GM23248 (cell line): ENCODE data around the gene ESR2. TPM values are rescaled to one million over a fixed set of nuclear protein-coding genes. Genes with fewer than 3 reads are reported as not detected.
A peak's percentile ranks its signal among the peaks of the same experiment; 100 is the strongest.

Experiments used
- DNase-seq: peaks from one replicate; pipeline ENCODE4 v3.0.0-alpha.2; 2015
- H2AFZ ChIP-seq: fragments of 200-600 bp; sonication (generic); 2 replicates; pipeline ENCODE4 v1.6.1; 2016; ENCODE audit warnings: antibody characterized with exemption
- H3F3A ChIP-seq: fragments of 200-600 bp; sonication (generic); 2 replicates; pipeline ENCODE4 v1.6.1; 2016; ENCODE audit warnings: mild to moderate bottlenecking, antibody characterized with exemption, mixed run types; ENCODE audit not compliant: insufficient read depth
- H3K27ac ChIP-seq: fragments of 200-600 bp; sonication (generic); 2 replicates; pipeline ENCODE4 v1.5.1; 2016; ENCODE audit warnings: mild to moderate bottlenecking
- H3K27me3 ChIP-seq: fragments of 200-600 bp; sonication (generic); replicated peaks from 2 replicates; pipeline ENCODE4 v1.6.1; 2016; ENCODE audit warnings: mild to moderate bottlenecking; ENCODE audit not compliant: insufficient read depth
- H3K36me3 ChIP-seq: fragments of 200-600 bp; sonication (generic); 2 replicates; pipeline ENCODE4 v1.6.1; 2016; ENCODE audit warnings: low read depth, mild to moderate bottlenecking
- H3K4me1 ChIP-seq: fragments of 200-600 bp; sonication (generic); 2 replicates; pipeline ENCODE4 v1.6.1; 2016; ENCODE audit warnings: mild to moderate bottlenecking; ENCODE audit not compliant: insufficient read depth
- H3K4me2 ChIP-seq: fragments of 200-600 bp; sonication (generic); one replicate; pipeline ENCODE4 v1.6.1; 2016; ENCODE audit warnings: mild to moderate bottlenecking; ENCODE audit not compliant: unreplicated experiment
- H3K4me3 ChIP-seq: fragments of 200-600 bp; sonication (generic); 2 replicates; pipeline ENCODE4 v1.5.1; 2016; ENCODE audit warnings: mild to moderate bottlenecking
- H3K79me2 ChIP-seq: fragments of 200-600 bp; sonication (generic); 2 replicates; pipeline ENCODE4 v1.6.1; 2016; ENCODE audit warnings: mild to moderate bottlenecking; ENCODE audit not compliant: insufficient read depth
- H3K9ac ChIP-seq: fragments of 200-600 bp; sonication (generic); 2 replicates; pipeline ENCODE4 v1.6.1; 2016; ENCODE audit warnings: mild to moderate bottlenecking
- H3K9me2 ChIP-seq: fragments of 200-600 bp; sonication (generic); 2 replicates; pipeline ENCODE4 v1.6.1; 2016; ENCODE audit warnings: mixed run types, mild to moderate bottlenecking, moderate library complexity; ENCODE audit not compliant: insufficient read depth
- H3K9me3 ChIP-seq: fragments of 200-600 bp; sonication (generic); one replicate; pipeline ENCODE4 v1.6.1; 2017; ENCODE audit warnings: low read depth
- H4K20me1 ChIP-seq: fragments of 200-600 bp; sonication (generic); 2 replicates; pipeline ENCODE4 v1.6.0; 2016; ENCODE audit not compliant: insufficient read depth
- EZH2 ChIP-seq: fragments of 200-600 bp; sonication (generic); IDR thresholded peaks from 2 replicates; pipeline ENCODE4 v1.6.1; 2018; ENCODE audit warnings: antibody characterized with exemption, mild to moderate bottlenecking; ENCODE audit not compliant: insufficient read depth, poor library complexity, severe bottlenecking
- EZH2phosphoT487 ChIP-seq: fragments of 200-600 bp; sonication (generic); IDR thresholded peaks from 2 replicates; pipeline ENCODE4 v1.6.1; 2018; ENCODE audit warnings: antibody characterized with exemption, moderate library complexity, mild to moderate bottlenecking, low read depth; ENCODE audit not compliant: insufficient read depth
- WGBS, 2 experiments: methylation state at CpG; one replicate each; pipeline ENCODE4 v1.1.6; 2015 to 2017; ENCODE audit warnings: low lambda C conversion rate in 2 of 2, low coverage in 1 of 2; ENCODE audit errors: missing lambda C conversion rate in 2 of 2; 5-methylcytosine and 5-hydroxymethylcytosine counted together
- in situ Hi-C: fragments of 300-500 bp; cut with MboI; formaldehyde crosslinking; loops from 2 replicates; pipeline ENCODE4 v1.15.0; 2020
- polyA plus RNA-seq: library from polyadenylated mRNA; unstranded; fragments of >200 nt; fragmentation: Nextera tagmentation; extraction: Ambion mirVana; gene quantifications from 2 replicates; pipeline ENCODE4 v1.2.1, GENCODE V29; 2016
- total RNA-seq: library from RNA; depleted of rRNA; stranded (reverse); fragments of >200 nt; shearing (Covaris generic); gene quantifications from 2 replicates; pipeline ENCODE4 v1.2.3, GENCODE V29; 2014; rRNA removed

The ESR2 gene
- total RNA-seq: not detected in 2 replicates
- polyA plus RNA-seq: not detected in 2 replicates

GRCh38 chr14:64293976-64294671 is at the start of gene ESR2:
Gene ESR2 (minus strand): TSS chr14:64294371. CDS start chr14:64282985, 11,386 bp downstream.
- Histone ChIP-seq H3K4me2 (peak within 1 kb of the TSS; percentile 75), H3K4me1 (peaks cover 12% of the 10 kb centered on the region), H3K4me3 (peak within 1 kb of the TSS; percentile 65), H3K27ac (no peak within 1 kb of the TSS), H3F3A (no peaks in the 10 kb centered on the region), H3K9ac (no peak within 1 kb of the TSS), H2AFZ (peak within 1 kb of the TSS; percentile 58; the same call in 1 of the 2 replicates), H4K20me1 (no peaks in the 10 kb centered on the region), H3K9me3 (no peaks in the 10 kb centered on the region), H3K9me2 (no peaks in the 10 kb centered on the region), H3K79me2 (no peaks in the 10 kb centered on the region), H3K27me3 (peaks cover 60% of the 10 kb centered on the region), H3K36me3 (no peaks in the 10 kb centered on the region)
- DNase-seq: peak; percentile 57
- in situ Hi-C loops: loop anchor here (10.0 kb wide), 1 partner anchor 269 kb away; no protein-coding TSS in a partner anchor
- TF ChIP-seq EZH2 (peak; percentile 82), EZH2phosphoT487 (peak; percentile 52; the same call in 1 of the 2 replicates)
- 2% methylated on average over 49 of the region's 49 CpGs for WGBS, 2 experiments

- no peaks in the 10 kb centered on the region for H3K27me3 ChIP-seq
- H4K20me1 ChIP-seq: no peaks in the 10 kb centered on the region
- H3F3A ChIP-seq: no peaks in the 10 kb centered on the region
- 91 to 93% methylated on average over 8 of the region's 8 CpGs for WGBS, 2 experiments
- H3K9me3 ChIP-seq: no peaks in the 10 kb centered on the region
- no peaks in the 10 kb centered on the region for H3K36me3 ChIP-seq
- no peak overlapping the region for H2AFZ ChIP-seq
- no peak overlapping the region for H3K4me3 ChIP-seq
- in situ Hi-C loops: loop anchor here (10.0 kb wide), 1 partner anchor 134 kb away; no protein-coding TSS in a partner anchor
- H3K9me2 ChIP-seq: no peaks in the 10 kb centered on the region
- no peaks in the 10 kb centered on the region; the same call in 1 of the 2 replicates for H3K4me1 ChIP-seq
- TF ChIP-seq EZH2 (no peak), EZH2phosphoT487 (no peak)
- no peak overlapping the region for H3K9ac ChIP-seq
- no peaks in the 10 kb centered on the region for H3K79me2 ChIP-seq
- DNase-seq: peak; percentile 31
- H3K27ac ChIP-seq: no peak overlapping the region
- no peak overlapping the region for H3K4me2 ChIP-seq
These were observed 46.5 kb upstream of the ESR2 start for GRCh38 chr14:64340560-64341196.

GRCh38 chr14:64338616-64339316 is 44.6 kb upstream of the ESR2 start:
- H3K9me2 ChIP-seq: no peaks in the 10 kb centered on the region
- peak overlapping the region; percentile 90 for H3K4me3 ChIP-seq
- 2 to 3% methylated on average over 34 to 40 of the region's 49 CpGs for WGBS, 2 experiments
- peak overlapping the region; percentile 83 for H3K9ac ChIP-seq
- H3K27ac ChIP-seq: peak overlapping the region; percentile 30; the same call in 1 of the 2 replicates
- no peaks in the 10 kb centered on the region for H3K4me1 ChIP-seq
- peak overlapping the region; percentile 88 for H3K4me2 ChIP-seq
- DNase-seq: peak; percentile 96
- no peaks in the 10 kb centered on the region for H3K79me2 ChIP-seq
- in situ Hi-C loops: no loop called here
- H3F3A ChIP-seq: no peaks in the 10 kb centered on the region
- no peaks in the 10 kb centered on the region for H4K20me1 ChIP-seq
- H3K36me3 ChIP-seq: no peaks in the 10 kb centered on the region
- no peaks in the 10 kb centered on the region for H3K27me3 ChIP-seq
- no peak for TF ChIP-seq EZH2
- peak overlapping the region; percentile 97 for H2AFZ ChIP-seq
- no peaks in the 10 kb centered on the region for H3K9me3 ChIP-seq

- Histone ChIP-seq H3F3A (no peaks in the 10 kb centered on the region), H3K27ac (peak overlapping the region; percentile 45), H2AFZ (peak overlapping the region; percentile 99), H3K9me3 (no peaks in the 10 kb centered on the region), H3K4me2 (peak overlapping the region; percentile 86), H3K79me2 (no peaks in the 10 kb centered on the region), H3K27me3 (no peaks in the 10 kb centered on the region), H3K9me2 (no peaks in the 10 kb centered on the region), H3K4me1 (no peaks in the 10 kb centered on the region), H3K9ac (peak overlapping the region; percentile 83), H3K36me3 (no peaks in the 10 kb centered on the region), H3K4me3 (peak overlapping the region; percentile 90), H4K20me1 (no peaks in the 10 kb centered on the region)
- TF ChIP-seq EZH2phosphoT487 (no peak), EZH2 (no peak)
- WGBS, 2 experiments: 3 to 5% methylated on average over 35 to 46 of the region's 49 CpGs
- DNase-seq: peak; percentile 87
- in situ Hi-C loops: no loop called here
These were observed 43.9 kb upstream of the ESR2 start for GRCh38 chr14:64337888-64338615.
